ENCODE results near the gene CTIF. TPM values are rescaled to one million over a fixed set of nuclear protein-coding genes. Genes with fewer than 3 reads are reported as not detected.

The CTIF gene
- total and polyA plus RNA-seq, 2 experiments from 2014 or later, result 22.1 to 27.9 TPM

- peak overlapping the region; percentile 41 for H3K4me2 ChIP-seq
- DNase-seq (ENCODE audit: low spot score), result no peak
- 62% methylated on average over 16 of the region's 19 CpGs for WGBS (ENCODE audit: low lambda C conversion rate, missing lambda C conversion rate)
Measured at GRCh38 chr18:48842259-48843061, 303.6 kb downstream of the CTIF start.

GRCh38 chr18:48843162-48843561 is 304.3 kb downstream of the CTIF start:
- H3K79me2 ChIP-seq, result no peaks in the 10 kb centered on the region
- DNase-seq (ENCODE audit: low spot score), result no peak
- no peaks in the 10 kb centered on the region for H3K36me3 ChIP-seq (replicated peaks; ENCODE audit: insufficient read depth, low read depth)
- WGBS (ENCODE audit: low lambda C conversion rate, missing lambda C conversion rate), result 84% methylated on average over 7 of the region's 8 CpGs
- H3K4me3 ChIP-seq, result no peak overlapping the region
- H4K20me1 ChIP-seq (ENCODE audit: insufficient read depth, poor library complexity, severe bottlenecking), result no peaks in the 10 kb centered on the region
- TF ChIP-seq EZH2 (IDR thresholded peaks at IDR 0.05; ENCODE audit: borderline replicate concordance) (no peak), EZH2phosphoT487 (IDR thresholded peaks at IDR 0.05; ENCODE audit: low read depth, severe bottlenecking, unreplicated experiment) (no peak), CTCF (IDR thresholded peaks at IDR 0.05; ENCODE audit: poor library complexity) (no peak)
- H3K27me3 ChIP-seq, result no peaks in the 10 kb centered on the region
- H3K9me2 ChIP-seq (replicated peaks; ENCODE audit: insufficient read depth), result no peaks in the 10 kb centered on the region
- no peak overlapping the region for H2AFZ ChIP-seq
- H3K9me3 ChIP-seq (ENCODE audit: low read depth), result no peaks in the 10 kb centered on the region
- peak overlapping the region; percentile 89 for H3K27ac ChIP-seq
- peaks cover 55% of the 10 kb centered on the region for H3K4me1 ChIP-seq (ENCODE audit: insufficient read depth)
- no peak overlapping the region for H3K4me2 ChIP-seq

More at GRCh38 chr18:48842259-48843061, 303.6 kb downstream of the CTIF start:
- Histone ChIP-seq H3K4me1 (ENCODE audit: insufficient read depth) (peaks cover 59% of the 10 kb centered on the region), H3K27ac (peak overlapping the region; percentile 89), H3K9me2 (replicated peaks; ENCODE audit: insufficient read depth) (no peaks in the 10 kb centered on the region), H3K4me3 (no peak overlapping the region), H3K9me3 (ENCODE audit: low read depth) (no peaks in the 10 kb centered on the region), H3K36me3 (replicated peaks; ENCODE audit: insufficient read depth, low read depth) (no peaks in the 10 kb centered on the region), H2AFZ (no peak overlapping the region), H3K27me3 (no peaks in the 10 kb centered on the region), H4K20me1 (ENCODE audit: insufficient read depth, poor library complexity, severe bottlenecking) (no peaks in the 10 kb centered on the region), H3K79me2 (no peaks in the 10 kb centered on the region)
- no peak for TF ChIP-seq CTCF (IDR thresholded peaks at IDR 0.05; ENCODE audit: poor library complexity)
- no peak for TF ChIP-seq EZH2 (IDR thresholded peaks at IDR 0.05; ENCODE audit: borderline replicate concordance)
- no peak for TF ChIP-seq EZH2phosphoT487 (IDR thresholded peaks at IDR 0.05; ENCODE audit: low read depth, severe bottlenecking, unreplicated experiment)

GRCh38 chr18:48843596-48843995 is 304.8 kb downstream of the CTIF start:
- DNase-seq (ENCODE audit: low spot score), result no peak
- WGBS (ENCODE audit: low lambda C conversion rate, missing lambda C conversion rate), result 83% methylated on average over 4 of the region's 4 CpGs
- Histone ChIP-seq H3K27me3 (no peaks in the 10 kb centered on the region), H3K9me3 (ENCODE audit: low read depth) (no peaks in the 10 kb centered on the region), H3K4me3 (no peak overlapping the region), H3K79me2 (no peaks in the 10 kb centered on the region), H3K36me3 (replicated peaks; ENCODE audit: insufficient read depth, low read depth) (no peaks in the 10 kb centered on the region), H3K4me2 (no peak overlapping the region), H3K9me2 (replicated peaks; ENCODE audit: insufficient read depth) (no peaks in the 10 kb centered on the region), H3K4me1 (ENCODE audit: insufficient read depth) (peaks cover 54% of the 10 kb centered on the region), H4K20me1 (ENCODE audit: insufficient read depth, poor library complexity, severe bottlenecking) (no peaks in the 10 kb centered on the region), H3K27ac (no peak overlapping the region), H2AFZ (no peak overlapping the region)
- no peak for TF ChIP-seq EZH2 (IDR thresholded peaks at IDR 0.05; ENCODE audit: borderline replicate concordance)
- TF ChIP-seq EZH2phosphoT487 (IDR thresholded peaks at IDR 0.05; ENCODE audit: low read depth, severe bottlenecking, unreplicated experiment), result no peak
- no peak for TF ChIP-seq CTCF (IDR thresholded peaks at IDR 0.05; ENCODE audit: poor library complexity)

Measured in hepatocyte (in vitro differentiated cells).